ENCODE data around the gene TSSK6. TPM values are rescaled to one million over a fixed set of nuclear protein-coding genes. Genes with fewer than 3 reads are reported as not detected.
A peak's percentile ranks its signal among the peaks of the same experiment; 100 is the strongest.

The TSSK6 gene
- total RNA-seq, 2 donors from 2014 or later = 0.50 to 0.88 TPM

GRCh38 chr19:19515642-19516519 is 533 bp upstream of the TSSK6 start, which contains the start of gene NDUFA13:
Gene NDUFA13, plus strand, starts transcription at chr19:19516225. Its CDS starts 14 bp downstream, at chr19:19516239.
- ATAC-seq (peak; percentile 94), DNase-seq (peak; percentile 92)
- intact Hi-C loops (cut with DNase I) = no loop called here

GRCh38 chr19:19514215-19514657 is 1.1 kb downstream of the TSSK6 start:
- DNase-seq = peak; percentile 87
- intact Hi-C loops (cut with DNase I) = no loop called here
- ATAC-seq = peak; percentile 28 to 38

GRCh38 chr19:19513682-19514081 is 1.7 kb downstream of the TSSK6 start:
- ATAC-seq (no peak), DNase-seq (no peak)

GRCh38 chr19:19510432-19510831 is 4.9 kb downstream of the TSSK6 start:
- ATAC-seq = no peak
- DNase-seq = no peak
- intact Hi-C loops (cut with DNase I) = no loop called here

More at GRCh38 chr19:19513682-19514081, 1.7 kb downstream of the TSSK6 start:
- intact Hi-C loops (cut with DNase I) = no loop called here

GRCh38 chr19:19508217-19508616 is 7.1 kb downstream of the TSSK6 start:
- intact Hi-C loops (cut with DNase I) = no loop called here

GRCh38 chr19:19507354-19507753 is 8.0 kb downstream of the TSSK6 start:
- intact Hi-C loops (cut with DNase I) = no loop called here

More at GRCh38 chr19:19508217-19508616, 7.1 kb downstream of the TSSK6 start:
- DNase-seq (no peak), ATAC-seq (no peak)

GRCh38 chr19:19506592-19506991 is 8.8 kb downstream of the TSSK6 start:
- intact Hi-C loops (cut with DNase I) = no loop called here
- no peak for ATAC-seq
- DNase-seq = no peak

More at GRCh38 chr19:19507354-19507753, 8.0 kb downstream of the TSSK6 start:
- ATAC-seq (no peak), DNase-seq (no peak)

- intact Hi-C loops (cut with DNase I) = no loop called here
- DNase-seq (no peak), ATAC-seq (no peak)
These were observed 9.6 kb downstream of the TSSK6 start for GRCh38 chr19:19505669-19506326.

GRCh38 chr19:19504754-19505668 is 10.3 kb downstream of the TSSK6 start:
- no peak for DNase-seq
- ATAC-seq = no peak
- intact Hi-C loops (cut with DNase I) = no loop called here

- intact Hi-C loops (cut with DNase I) = no loop called here
- no peak for ATAC-seq
- DNase-seq = no peak
These were observed 12.3 kb downstream of the TSSK6 start for GRCh38 chr19:19502808-19503602.

- ATAC-seq (no peak), DNase-seq (no peak)
- intact Hi-C loops (cut with DNase I) = no loop called here
These were observed 13.1 kb downstream of the TSSK6 start for GRCh38 chr19:19502281-19502680.

GRCh38 chr19:19501798-19502197 is 13.6 kb downstream of the TSSK6 start:
- intact Hi-C loops (cut with DNase I) = no loop called here
- no peak for ATAC-seq

GRCh38 chr19:19500975-19501644 is 14.2 kb downstream of the TSSK6 start:
- intact Hi-C loops (cut with DNase I) = no loop called here
- no peak for DNase-seq
- ATAC-seq = no peak

More at GRCh38 chr19:19501798-19502197, 13.6 kb downstream of the TSSK6 start:
- no peak for DNase-seq

- DNase-seq = no peak
- ATAC-seq = no peak
- intact Hi-C loops (cut with DNase I) = no loop called here
These were observed 15.9 kb downstream of the TSSK6 start for GRCh38 chr19:19499272-19499995.

- ATAC-seq (no peak), DNase-seq (no peak)
- intact Hi-C loops (cut with DNase I) = no loop called here
These were observed 16.9 kb downstream of the TSSK6 start for GRCh38 chr19:19498255-19498991.

Measured in left cardiac atrium (tissue), 4 donors.